ENCODE measurements around the gene SYT1.

SYT1 gene

GRCh38 chr12:78898416-78898815 lies 33.8 kb downstream of the SYT1 start:
- DNase-seq = no peak

DNA sequence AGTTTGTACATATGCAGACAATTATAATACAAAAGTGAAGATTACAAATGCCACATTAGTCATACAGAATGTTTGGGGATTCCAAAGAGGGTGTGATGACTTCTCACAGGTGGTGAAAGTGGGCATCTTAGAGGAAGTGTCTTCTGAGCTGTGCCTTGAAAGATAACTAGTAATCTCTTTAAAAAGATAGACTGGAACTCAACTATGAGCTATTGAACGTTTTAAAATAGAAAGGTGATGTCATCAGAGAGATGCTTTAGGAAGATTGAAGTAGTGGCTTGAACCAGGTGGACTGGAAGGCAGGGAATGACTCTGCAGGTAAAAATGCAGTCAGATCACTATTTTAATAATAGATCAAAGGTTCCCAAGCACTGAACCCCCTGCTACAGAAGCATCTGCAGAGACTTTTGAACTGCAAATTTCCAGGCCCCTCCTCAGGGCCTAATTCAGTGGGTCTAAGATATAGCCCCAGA lies 50.3 kb downstream of the SYT1 start:
- no peak for DNase-seq

- DNase-seq = no peak
Observed at GRCh38 chr12:78916845-78917480, 52.4 kb downstream of the SYT1 start.

- no peak for DNase-seq
Observed at GRCh38 chr12:78917513-78917912, 52.9 kb downstream of the SYT1 start.

DNA sequence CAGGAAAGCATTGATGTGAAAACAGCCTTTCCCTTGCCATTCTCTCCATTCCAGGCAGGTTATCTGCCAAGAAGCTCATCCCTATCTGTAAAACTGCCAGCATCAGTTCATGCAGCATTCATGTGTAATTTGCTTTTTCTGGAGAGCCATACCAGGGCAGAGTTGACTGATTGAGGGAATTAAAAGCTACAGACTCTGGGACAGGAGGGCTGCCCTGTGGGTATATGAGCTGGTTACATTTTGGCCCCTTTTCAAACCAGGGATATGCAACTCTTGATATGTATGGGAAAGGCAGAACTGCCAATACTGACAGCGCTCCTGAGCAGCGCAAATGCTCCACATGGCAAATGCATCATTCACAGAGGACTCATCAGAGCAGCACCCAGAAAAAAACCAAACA lies 53.7 kb downstream of the SYT1 start:
- DNase-seq = no peak

- no peak for DNase-seq
Observed at GRCh38 chr12:78928200-78929074, 63.9 kb downstream of the SYT1 start.

DNA sequence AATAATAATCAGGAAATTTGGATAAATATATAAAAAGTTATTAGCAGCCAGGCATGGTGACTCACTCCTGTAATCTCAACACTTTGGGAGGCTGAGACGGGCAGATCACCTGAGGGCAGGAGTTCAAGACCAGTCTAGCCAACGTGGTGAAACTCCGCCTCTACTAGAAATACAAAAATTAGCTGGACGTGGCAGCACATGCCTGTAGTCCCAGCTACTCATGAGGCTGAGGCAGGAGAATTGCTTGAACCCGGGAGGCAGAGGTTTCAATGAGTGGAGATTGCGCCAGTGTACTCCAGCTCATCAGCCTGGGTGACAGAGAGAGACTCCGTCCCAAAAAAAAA lies 64.5 kb downstream of the SYT1 start:
- no peak for DNase-seq

GRCh38 chr12:78931466-78931990 lies 67.0 kb downstream of the SYT1 start:
- no peak for DNase-seq

DNA sequence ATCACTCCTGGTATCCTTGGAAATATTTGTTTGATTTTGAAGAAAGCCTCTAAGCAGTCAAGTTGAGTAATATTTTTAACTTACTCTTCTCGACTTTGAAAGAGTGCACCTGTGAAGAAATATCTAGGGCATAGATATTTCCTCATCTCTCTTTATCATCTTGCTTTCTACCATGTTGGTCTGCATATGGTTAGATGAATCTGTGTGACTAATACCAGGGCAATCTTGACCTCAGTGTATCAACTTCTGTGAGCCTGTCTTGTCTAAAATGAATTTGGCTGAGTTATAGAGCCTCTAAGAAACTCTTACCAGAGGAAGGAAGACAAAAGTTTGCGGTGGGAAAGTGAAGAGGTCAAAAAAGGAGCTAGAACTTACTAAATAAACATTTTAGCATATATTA lies 68.4 kb downstream of the SYT1 start:
- no peak for DNase-seq

- DNase-seq = no peak
Observed at GRCh38 chr12:78938341-78939084, 73.9 kb downstream of the SYT1 start.

GRCh38 chr12:78949532-78949931 lies 85.0 kb downstream of the SYT1 start:
- DNase-seq = no peak

- no peak for DNase-seq
Observed at GRCh38 chr12:78951803-78952551, 87.4 kb downstream of the SYT1 start.

DNA sequence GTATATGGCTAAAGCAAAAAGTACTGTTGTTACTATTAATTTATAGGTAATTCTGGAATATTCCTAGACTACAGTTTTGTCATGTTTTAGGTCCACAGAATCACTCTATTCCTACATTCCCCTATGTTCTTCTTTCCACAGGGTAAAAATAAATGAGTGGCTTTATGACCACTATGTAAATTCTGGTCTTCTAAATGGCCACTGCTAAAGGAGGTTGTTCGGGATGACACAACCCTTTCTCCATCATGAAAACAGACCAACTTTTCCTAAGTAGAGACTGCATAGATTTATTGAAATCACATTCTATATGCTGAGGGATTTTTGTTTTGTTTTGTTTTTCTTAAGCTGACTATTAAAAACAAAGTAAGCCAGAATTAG lies 88.0 kb downstream of the SYT1 start:
- DNase-seq = no peak

DNA sequence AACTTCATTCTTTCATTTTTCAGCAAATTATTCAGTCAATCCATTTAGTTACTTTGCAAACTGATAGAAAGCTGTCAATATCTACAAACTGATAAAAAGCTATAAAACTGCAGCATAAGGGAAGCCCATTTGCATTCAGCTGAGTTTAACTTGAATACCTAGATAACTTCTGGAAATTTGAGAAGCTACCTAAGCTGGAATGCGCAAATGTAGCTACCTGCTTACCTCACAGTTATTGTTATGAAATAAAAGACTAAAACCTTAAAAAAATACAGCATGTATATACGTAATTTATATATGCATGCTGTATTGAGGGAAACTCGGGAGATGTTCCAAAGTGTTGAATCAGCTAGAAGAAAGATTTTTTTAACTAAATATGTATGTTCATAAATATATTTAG lies 94.4 kb downstream of the SYT1 start:
- DNase-seq = no peak

DNA sequence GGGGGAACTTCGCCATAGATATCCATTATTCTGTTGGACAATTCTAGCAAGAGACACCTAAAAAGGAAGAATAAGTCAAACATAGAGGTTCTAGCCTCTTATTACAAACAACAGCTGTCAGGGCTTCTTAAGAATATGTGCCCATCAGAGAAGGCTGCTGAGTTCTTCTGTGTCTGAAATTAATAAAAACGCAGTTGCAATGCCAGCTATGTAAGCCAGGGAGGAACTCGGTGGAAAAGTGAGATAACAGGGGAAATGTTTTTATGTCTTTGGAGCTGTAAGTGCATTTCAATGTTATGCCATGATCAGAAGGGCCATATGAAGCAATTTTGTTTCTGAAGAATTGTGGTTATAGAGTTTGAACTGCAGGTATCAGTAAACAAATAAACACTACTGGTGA lies 95.0 kb downstream of the SYT1 start:
- DNase-seq = no peak

DNA sequence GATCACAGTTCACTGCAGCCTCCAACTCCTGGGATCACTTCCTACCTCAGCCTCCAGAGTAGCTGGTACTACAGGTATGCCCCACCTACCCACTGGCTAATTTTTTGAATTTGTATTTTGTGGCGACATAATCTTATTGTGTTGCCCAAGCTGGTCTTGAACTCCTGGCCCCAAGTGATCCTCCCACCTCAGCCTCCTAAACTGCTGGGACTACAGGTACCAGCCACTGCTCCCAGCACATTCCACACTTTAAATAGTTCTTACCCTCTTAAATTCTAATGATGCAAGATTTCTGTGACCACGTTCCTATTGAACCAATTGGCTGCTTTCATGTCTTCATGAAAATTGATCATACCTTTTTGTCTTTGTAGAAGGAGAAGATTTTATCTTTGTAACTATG lies 96.6 kb downstream of the SYT1 start:
- no peak for DNase-seq

DNA sequence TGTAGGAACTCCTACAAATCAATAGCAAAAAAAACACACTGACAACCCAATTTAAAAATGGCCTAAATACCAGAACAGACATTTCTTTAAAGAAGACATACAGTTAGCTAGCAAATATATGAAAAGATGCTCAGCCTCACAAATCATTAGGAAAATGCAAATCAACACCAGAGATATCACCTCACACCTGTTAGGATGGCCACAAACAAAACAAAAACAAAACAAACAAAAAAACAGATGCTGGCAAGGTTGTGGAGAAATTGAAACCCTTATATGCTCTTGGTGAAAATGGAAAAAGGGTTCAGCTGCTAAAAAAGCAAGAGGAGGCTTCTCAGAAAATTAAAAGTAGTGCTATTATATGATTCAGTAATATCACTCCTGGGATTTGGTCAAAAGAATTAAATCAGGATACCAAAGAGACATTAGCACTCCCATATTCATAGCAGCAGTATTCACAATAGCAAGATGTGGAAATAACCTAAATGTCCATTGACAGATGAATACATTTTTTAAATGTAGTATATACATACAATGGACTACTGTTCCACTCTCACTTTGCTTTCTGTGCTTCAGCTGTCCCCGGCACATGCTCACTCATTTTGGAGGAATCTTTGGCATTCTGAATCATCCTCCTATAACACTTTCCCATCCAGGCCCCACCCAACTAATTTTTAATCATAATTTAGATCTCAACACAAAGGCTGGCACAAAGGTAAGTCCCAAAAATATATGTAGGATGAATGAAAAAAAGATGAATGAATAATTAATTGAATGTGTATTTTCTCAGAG lies 99.1 kb downstream of the SYT1 start:
- no peak for DNase-seq

DNA sequence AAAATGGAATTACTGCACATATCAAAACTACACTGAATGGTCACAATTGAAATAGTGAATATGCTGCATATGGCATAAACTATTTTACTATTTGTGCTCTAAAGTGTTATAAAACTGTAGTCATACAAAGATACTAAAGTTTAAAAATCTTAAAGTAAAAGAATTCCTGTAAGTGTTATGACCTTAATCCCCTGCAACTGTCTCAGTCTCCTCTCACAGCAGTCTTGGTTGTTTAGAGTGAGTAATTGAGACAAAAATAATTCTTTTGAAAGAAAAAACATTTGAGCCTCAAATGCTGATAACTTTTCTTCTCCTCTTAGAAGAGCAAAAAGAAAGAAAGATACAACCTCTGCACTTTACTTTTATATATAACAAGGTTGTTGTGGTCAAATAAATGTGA lies 99.9 kb downstream of the SYT1 start:
- DNase-seq = no peak

GRCh38 chr12:78966062-78966461 lies 101.5 kb downstream of the SYT1 start:
- DNase-seq = no peak

DNA sequence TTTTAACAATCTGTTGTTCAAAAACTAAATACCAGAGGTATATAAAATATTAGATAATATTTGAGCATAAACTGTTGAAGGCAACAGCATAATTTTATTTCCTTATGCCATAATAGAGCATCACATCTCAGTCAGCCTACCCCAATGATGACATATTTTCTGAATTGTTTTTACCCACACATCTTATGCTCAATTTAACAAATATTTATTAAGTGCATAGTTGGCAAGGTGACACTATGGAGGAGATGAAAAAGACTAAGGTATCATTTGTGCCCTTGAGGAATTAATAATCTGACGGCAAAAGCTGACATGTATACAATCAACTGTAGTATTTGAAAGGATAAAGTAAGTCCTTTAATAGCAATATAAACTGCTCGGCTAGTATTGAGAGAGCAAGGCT lies 102.4 kb downstream of the SYT1 start:
- no peak for DNase-seq

DNA sequence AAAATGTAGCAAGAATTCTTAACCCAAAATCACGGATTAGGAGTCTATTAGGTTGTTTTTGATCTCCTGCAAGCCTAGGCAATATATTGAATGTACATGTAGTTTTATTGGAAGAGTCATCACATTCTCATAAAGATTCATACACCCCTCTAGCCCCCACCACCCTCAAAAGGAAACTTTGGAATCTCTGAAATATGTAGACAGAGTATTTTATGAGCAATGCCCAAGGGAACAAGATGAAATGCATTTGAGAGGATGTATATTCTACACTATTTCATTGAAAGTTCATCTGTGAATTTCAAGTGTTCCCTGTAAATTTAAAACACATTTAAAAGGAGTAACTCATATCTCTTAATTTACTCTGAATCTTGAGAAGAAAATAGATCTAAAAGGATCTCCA lies 103.7 kb downstream of the SYT1 start:
- no peak for DNase-seq

DNA sequence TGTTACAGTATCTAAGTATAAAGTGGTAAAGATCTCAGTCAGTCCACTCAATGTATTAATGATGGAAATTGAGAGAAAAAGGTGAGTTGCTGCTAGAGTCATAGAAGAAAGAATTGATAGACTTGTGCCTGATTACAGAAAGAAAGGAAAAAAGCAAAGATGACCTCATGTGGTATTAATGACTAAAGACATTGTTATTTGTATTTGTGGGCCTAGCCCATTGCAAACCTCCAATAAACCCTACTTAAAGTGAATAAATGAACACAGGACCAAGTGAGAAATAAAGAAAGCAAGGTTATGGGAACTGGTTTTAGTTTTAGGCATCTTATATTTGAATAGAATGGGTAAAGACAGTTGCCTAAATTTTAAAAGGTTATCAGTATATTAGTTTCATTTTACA lies 105.5 kb downstream of the SYT1 start:
- DNase-seq = no peak

All from activated naive CD4-positive, alpha-beta T cell treated with anti-CD3 and anti-CD28 coated beads, Interleukin-2, amount 50 U/mL, for 16 hours (primary cell).